GM12864 (cell line): ENCODE measurements around the gene PCSK7.

Experiments used
- DNase-seq: peaks from one replicate; pipeline ENCODE4 v3.0.0-alpha.2; 2011; ENCODE audit warnings: low read depth
- H3K4me3 ChIP-seq: 2 replicates; pipeline ENCODE4 v1.5.1; 2011; ENCODE audit warnings: mild to moderate bottlenecking, low read depth, low read length, control low read depth
- CTCF ChIP-seq: IDR thresholded peaks from 2 replicates; pipeline ENCODE4 v1.5.1; 2011; ENCODE audit warnings: low read depth, mild to moderate bottlenecking, moderate library complexity, low read length, control low read depth, inconsistent platforms; ENCODE audit errors: missing control alignments

The PCSK7 gene

DNA sequence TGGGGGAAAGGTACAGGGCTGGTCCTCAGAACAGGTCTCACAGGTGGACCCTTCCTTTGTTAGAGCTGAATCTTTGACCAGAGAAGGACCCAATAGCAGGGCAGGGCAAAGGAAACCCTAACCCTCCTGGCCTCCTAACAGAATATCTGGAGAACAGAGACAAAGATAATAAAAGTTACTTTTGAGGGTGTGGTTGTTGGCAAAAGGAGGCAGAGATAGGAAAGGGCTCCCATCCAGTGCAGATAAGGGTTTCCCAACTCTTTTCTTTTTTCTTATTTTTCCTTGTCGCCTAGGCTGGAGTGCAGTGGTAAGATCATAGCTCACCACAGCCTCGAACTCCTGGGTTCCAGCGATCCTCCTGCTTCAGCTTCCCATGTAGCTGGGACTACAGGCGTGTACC, 11.9 kb downstream of the PCSK7 start:
- no peak overlapping the region for H3K4me3 ChIP-seq
- TF ChIP-seq CTCF: no peak
- no peak for DNase-seq

GRCh38 chr11:117219455-117219854, 12.4 kb downstream of the PCSK7 start:
- DNase-seq: no peak
- H3K4me3 ChIP-seq: no peak overlapping the region
- no peak for TF ChIP-seq CTCF

DNA sequence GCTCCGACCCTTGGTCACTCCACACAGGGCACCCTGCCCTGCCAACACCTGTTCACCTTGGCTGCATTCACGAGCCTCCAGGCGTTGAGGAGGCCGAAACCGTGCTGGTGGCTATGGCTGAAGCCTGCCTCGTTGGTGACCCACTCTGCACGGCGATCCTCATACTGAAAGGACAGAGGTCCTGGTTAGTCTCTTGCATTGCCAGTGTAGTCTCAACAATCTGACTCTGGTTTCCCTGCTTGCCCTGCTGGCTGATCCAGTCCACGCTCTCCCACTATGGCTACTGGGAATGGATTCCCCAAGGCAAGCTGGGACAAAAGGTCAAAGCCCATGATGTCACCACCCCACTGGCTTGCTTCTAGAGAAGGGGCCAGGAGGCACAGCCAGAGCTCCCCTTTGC, 12.9 kb downstream of the PCSK7 start:
- DNase-seq: no peak
- no peak for TF ChIP-seq CTCF
- H3K4me3 ChIP-seq: no peak overlapping the region

DNA sequence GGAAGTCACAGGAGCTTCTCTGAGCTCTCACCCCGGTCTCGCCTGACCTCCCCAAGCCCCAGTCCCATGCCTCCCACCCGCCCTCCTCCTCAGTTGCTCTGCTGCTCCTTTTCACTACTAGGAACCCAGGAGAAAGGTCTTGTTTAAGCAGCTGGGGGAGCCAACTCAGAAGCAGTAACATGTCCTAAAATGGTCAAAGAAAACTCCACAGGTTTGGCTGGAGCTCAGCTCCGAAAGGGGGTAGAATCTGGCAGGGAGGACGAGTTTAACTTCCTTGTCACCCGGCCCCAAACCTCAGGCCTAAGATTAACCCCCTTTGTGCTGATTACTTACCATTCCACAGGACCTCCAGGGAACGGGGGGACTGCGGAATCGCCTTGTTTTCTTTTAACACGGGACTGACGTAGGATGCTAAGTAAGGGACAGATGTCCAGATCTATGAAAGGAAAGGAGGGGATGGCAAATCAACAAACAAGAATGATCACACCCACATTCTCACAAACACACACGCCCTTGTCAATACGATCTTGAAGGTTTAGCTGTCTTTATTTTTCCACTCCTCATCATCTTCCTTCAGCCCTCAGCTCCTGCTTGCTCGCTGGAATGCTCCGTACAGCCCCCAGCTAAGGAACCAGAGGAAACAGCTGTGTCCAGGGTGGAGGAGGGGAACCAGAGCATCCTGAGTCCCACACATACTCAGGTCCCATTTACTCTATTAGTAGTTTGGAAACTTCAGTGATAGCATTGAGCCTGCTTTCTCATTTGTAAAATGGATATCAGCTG, 13.5 kb downstream of the PCSK7 start:
- TF ChIP-seq CTCF: no peak
- H3K4me3 ChIP-seq: no peak overlapping the region
- no peak for DNase-seq

DNA sequence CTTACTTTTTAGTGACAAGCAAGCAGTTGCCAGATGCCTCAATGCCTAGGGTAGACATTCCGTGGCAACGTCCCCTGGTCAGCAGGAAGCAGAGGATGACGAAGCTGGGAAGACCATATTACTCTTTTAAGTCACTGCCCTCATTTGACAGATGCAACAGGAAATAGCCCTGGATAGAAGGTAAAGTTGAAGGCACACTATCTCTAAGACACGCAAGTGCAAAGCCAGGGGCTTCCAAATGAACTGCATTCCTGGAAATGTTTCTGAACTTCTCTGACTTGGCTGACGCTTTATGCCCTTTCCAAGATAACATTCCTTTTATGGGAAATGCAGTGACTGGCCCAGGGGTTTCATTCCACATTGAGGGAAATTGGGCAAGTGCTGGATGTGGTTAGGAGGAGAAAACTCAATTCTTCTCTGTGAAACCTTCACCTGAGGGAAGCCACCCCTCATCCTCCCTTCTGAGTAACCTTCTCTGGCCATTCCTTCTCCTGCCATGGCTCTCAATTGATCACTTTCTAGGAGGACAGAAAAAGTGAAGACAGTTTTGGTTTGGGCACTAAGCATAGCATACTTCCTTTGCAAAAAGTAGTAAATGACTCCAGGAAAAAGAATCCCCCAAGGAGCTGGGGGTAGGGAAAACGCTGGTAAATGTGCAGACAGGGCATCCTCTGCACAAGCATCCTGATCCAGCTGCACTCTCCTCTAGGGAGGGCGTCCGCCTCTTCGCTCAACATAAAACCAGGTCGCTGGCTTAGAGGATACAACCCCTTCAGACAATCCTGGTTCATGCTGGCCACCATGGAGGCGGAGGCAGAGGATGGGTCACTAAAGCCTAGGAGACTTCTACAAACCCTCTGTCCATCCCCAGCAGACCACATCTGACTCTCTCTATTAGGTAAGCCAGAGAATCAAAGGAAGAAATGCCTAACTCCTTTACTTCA, 14.5 kb downstream of the PCSK7 start:
- DNase-seq: no peak
- no peak overlapping the region for H3K4me3 ChIP-seq
- TF ChIP-seq CTCF: no peak

DNA sequence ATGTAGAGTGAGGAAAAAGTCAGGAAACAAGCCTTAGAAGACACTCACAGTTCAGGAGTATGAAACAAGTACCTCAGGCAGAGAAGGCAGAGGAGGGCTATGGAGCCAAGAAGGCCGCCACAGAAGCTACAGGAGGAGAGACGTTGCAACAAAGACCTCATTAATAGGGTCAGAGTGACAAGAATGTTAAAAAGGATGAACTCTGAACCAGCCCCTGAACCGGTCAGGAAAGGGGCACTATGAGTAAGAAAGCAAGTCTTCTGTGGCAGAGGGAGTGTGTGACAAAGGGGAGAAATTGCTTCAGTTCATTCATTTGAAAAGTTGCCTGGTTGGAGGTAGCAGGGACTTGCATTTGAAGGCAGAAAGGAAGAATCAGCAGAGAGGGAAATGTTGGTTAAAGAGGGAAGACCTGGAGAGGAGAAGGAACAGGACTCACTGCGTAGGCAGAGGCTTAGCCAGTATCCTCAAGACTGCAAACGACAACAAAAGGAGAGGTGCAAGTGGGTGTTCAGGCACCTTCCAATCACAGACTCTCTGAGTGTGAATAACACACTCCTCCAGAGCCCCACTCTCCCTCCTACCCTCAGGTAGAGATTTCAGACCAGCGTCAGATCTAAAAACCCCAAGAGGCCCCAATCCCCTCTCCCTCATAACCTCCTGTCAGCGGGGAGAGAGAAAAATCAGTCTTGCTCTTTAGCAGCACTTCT, 17.3 kb downstream of the PCSK7 start:
- DNase-seq: no peak
- TF ChIP-seq CTCF: no peak
- no peak overlapping the region for H3K4me3 ChIP-seq
